Astrocyte (in vitro differentiated cells and primary cell): ENCODE results near the gene RNF39. TPM values are rescaled to one million over a fixed set of nuclear protein-coding genes. Genes with fewer than 3 reads are reported as not detected.

ENCODE experiments used
- DNase-seq: peaks from one replicate; pipeline ENCODE4 v3.0.0-alpha.2; 2010; ENCODE audit warnings: low read depth
- FAIRE-seq: peaks from 2 replicates; lab custom pipeline; 2011; peaks lifted over from hg19 to GRCh38; lab: Jason Lieb, UNC
- H2AFZ ChIP-seq: 2 replicates; pipeline ENCODE4 v1.6.0; 2012; ENCODE audit warnings: low read depth, low read length, inconsistent platforms
- H3K27ac ChIP-seq: 2 replicates; pipeline ENCODE4 v1.5.1; 2011; ENCODE audit warnings: low read depth, low read length, inconsistent platforms
- H3K27me3 ChIP-seq: 2 replicates; pipeline ENCODE4 v1.6.0; 2011; ENCODE audit warnings: low read length, inconsistent platforms; ENCODE audit not compliant: insufficient read depth
- H3K36me3 ChIP-seq: 2 replicates; pipeline ENCODE4 v1.5.1; 2011; ENCODE audit warnings: low read length, inconsistent platforms; ENCODE audit not compliant: insufficient read depth
- H3K4me1 ChIP-seq: 2 replicates; pipeline ENCODE4 v1.5.1; 2011; ENCODE audit warnings: low read length, inconsistent platforms; ENCODE audit not compliant: insufficient read depth
- H3K4me2 ChIP-seq: 2 replicates; pipeline ENCODE4 v1.6.0; 2012; ENCODE audit warnings: low read length, inconsistent platforms
- H3K4me3 ChIP-seq: 2 replicates; pipeline ENCODE4 v1.5.1; 2011; ENCODE audit warnings: low read depth, mild to moderate bottlenecking, low read length, inconsistent platforms; ENCODE audit not compliant: insufficient read depth
- H3K79me2 ChIP-seq: 2 replicates; pipeline ENCODE4 v1.6.0; 2012; ENCODE audit warnings: mild to moderate bottlenecking, low read length, inconsistent platforms; ENCODE audit not compliant: insufficient read depth
- H3K9ac ChIP-seq: 2 replicates; pipeline ENCODE4 v1.6.0; 2012; ENCODE audit warnings: mild to moderate bottlenecking, low read length, inconsistent platforms
- H3K9me3 ChIP-seq: 2 replicates; pipeline ENCODE4 v1.5.1; 2012; ENCODE audit warnings: low read depth, mild to moderate bottlenecking, low read length, inconsistent platforms; ENCODE audit not compliant: insufficient read depth
- H4K20me1 ChIP-seq: 2 replicates; pipeline ENCODE4 v1.6.0; 2012; ENCODE audit warnings: low read length, inconsistent platforms; ENCODE audit not compliant: insufficient read depth
- H3K27ac Mint-ChIP-seq: one replicate; pipeline ENCODE4 v1.8.0; 2021; ENCODE audit warnings: mild to moderate bottlenecking, mixed read lengths; ENCODE audit not compliant: unreplicated experiment
- H3K27me3 Mint-ChIP-seq: one replicate; pipeline ENCODE4 v1.8.0; 2021; ENCODE audit warnings: low read depth, mixed read lengths; ENCODE audit not compliant: unreplicated experiment
- H3K36me3 Mint-ChIP-seq: one replicate; pipeline ENCODE4 v1.8.0; 2021; ENCODE audit warnings: low read depth, mixed read lengths; ENCODE audit not compliant: unreplicated experiment
- H3K4me1 Mint-ChIP-seq: one replicate; pipeline ENCODE4 v1.8.0; 2021; ENCODE audit warnings: low read depth, mixed read lengths; ENCODE audit not compliant: unreplicated experiment
- H3K4me3 Mint-ChIP-seq: one replicate; pipeline ENCODE4 v1.8.0; 2021; ENCODE audit warnings: mild to moderate bottlenecking, moderate library complexity, mixed read lengths; ENCODE audit not compliant: unreplicated experiment
- H3K9me3 Mint-ChIP-seq: one replicate; pipeline ENCODE4 v1.8.0; 2021; ENCODE audit warnings: mild to moderate bottlenecking, mixed read lengths; ENCODE audit not compliant: unreplicated experiment
- CTCF ChIP-seq: IDR thresholded peaks from 2 replicates; pipeline ENCODE4 v1.5.1; 2011; ENCODE audit warnings: low read depth, mild to moderate bottlenecking, inconsistent platforms, low read length, moderate library complexity; ENCODE audit not compliant: insufficient read depth
- EZH2 ChIP-seq: IDR thresholded peaks from 2 replicates; pipeline ENCODE4 v1.6.1; 2012; ENCODE audit warnings: mild to moderate bottlenecking, low read length, inconsistent platforms; ENCODE audit not compliant: insufficient read depth
- total RNA-seq: library from RNA; stranded (reverse); gene quantifications from 2 replicates; pipeline ENCODE4 v1.2.1, GENCODE V29; 2021

RNF39 gene
- total RNA-seq, 1 donor from 2014 or later: not detected

GRCh38 chr6:30044630-30045029, 30.9 kb downstream of the RNF39 start:
- Histone ChIP-seq H3K4me1 (peaks cover 13% of the 10 kb centered on the region), H4K20me1 (peaks cover 4% of the 10 kb centered on the region), H3K79me2 (peaks cover 2% of the 10 kb centered on the region), H2AFZ (no peak overlapping the region), H3K36me3 (no peaks in the 10 kb centered on the region), H3K9ac (no peak overlapping the region), H3K4me2 (peak overlapping the region; percentile 59), H3K4me3 (no peak overlapping the region), H3K9me3 (no peaks in the 10 kb centered on the region), H3K27me3 (no peaks in the 10 kb centered on the region), H3K27ac (no peak overlapping the region)
- no peak for FAIRE-seq
- no peaks in the 10 kb centered on the region for H3K9me3 Mint-ChIP-seq
- no peak for TF ChIP-seq CTCF
- TF ChIP-seq EZH2: no peak
- no peak overlapping the region for H3K4me3 Mint-ChIP-seq
- no peaks in the 10 kb centered on the region for H3K27me3 Mint-ChIP-seq
- DNase-seq: peak; percentile 74
- peak overlapping the region; percentile 37 for H3K27ac Mint-ChIP-seq
- H3K36me3 Mint-ChIP-seq: peaks cover 2% of the 10 kb centered on the region
- H3K4me1 Mint-ChIP-seq: peaks cover 24% of the 10 kb centered on the region

GRCh38 chr6:30043744-30044143, 31.8 kb downstream of the RNF39 start:
- no peak overlapping the region for H3K9ac ChIP-seq
- Mint-ChIP-seq H3K4me3 (no peak overlapping the region), H3K27me3 (no peaks in the 10 kb centered on the region)

More at GRCh38 chr6:30043744-30044143, 31.8 kb downstream of the RNF39 start:
- no peak overlapping the region for H3K27ac ChIP-seq
- H2AFZ ChIP-seq: no peak overlapping the region
- no peak for DNase-seq
- H3K4me2 ChIP-seq: no peak overlapping the region
- peaks cover 4% of the 10 kb centered on the region for H4K20me1 ChIP-seq
- no peaks in the 10 kb centered on the region for H3K27me3 ChIP-seq
- no peaks in the 10 kb centered on the region for H3K9me3 ChIP-seq
- TF ChIP-seq EZH2 (no peak), CTCF (no peak)
- no peaks in the 10 kb centered on the region for H3K9me3 Mint-ChIP-seq
- FAIRE-seq: no peak
- H3K36me3 Mint-ChIP-seq: no peaks in the 10 kb centered on the region
- peaks cover 3% of the 10 kb centered on the region for H3K79me2 ChIP-seq
- H3K27ac Mint-ChIP-seq: no peak overlapping the region
- peaks cover 13% of the 10 kb centered on the region for H3K4me1 ChIP-seq
- no peaks in the 10 kb centered on the region for H3K36me3 ChIP-seq
- peaks cover 24% of the 10 kb centered on the region for H3K4me1 Mint-ChIP-seq
- H3K4me3 ChIP-seq: no peak overlapping the region
